GM18870 (cell line): ENCODE data around the gene LYAR.

Experiments used
- ATAC-seq: cut with Tn5 transposase; IDR thresholded peaks from one replicate; pipeline ENCODE4 v1.9.1; 2021; ENCODE audit warnings: moderate library complexity; ENCODE audit not compliant: unreplicated experiment

The LYAR gene

GRCh38 chr4:4317496-4318232 is 27.7 kb upstream of the LYAR start:
- ATAC-seq = no peak

GRCh38 chr4:4316150-4316495 is 26.2 kb upstream of the LYAR start:
- no peak for ATAC-seq

DNA sequence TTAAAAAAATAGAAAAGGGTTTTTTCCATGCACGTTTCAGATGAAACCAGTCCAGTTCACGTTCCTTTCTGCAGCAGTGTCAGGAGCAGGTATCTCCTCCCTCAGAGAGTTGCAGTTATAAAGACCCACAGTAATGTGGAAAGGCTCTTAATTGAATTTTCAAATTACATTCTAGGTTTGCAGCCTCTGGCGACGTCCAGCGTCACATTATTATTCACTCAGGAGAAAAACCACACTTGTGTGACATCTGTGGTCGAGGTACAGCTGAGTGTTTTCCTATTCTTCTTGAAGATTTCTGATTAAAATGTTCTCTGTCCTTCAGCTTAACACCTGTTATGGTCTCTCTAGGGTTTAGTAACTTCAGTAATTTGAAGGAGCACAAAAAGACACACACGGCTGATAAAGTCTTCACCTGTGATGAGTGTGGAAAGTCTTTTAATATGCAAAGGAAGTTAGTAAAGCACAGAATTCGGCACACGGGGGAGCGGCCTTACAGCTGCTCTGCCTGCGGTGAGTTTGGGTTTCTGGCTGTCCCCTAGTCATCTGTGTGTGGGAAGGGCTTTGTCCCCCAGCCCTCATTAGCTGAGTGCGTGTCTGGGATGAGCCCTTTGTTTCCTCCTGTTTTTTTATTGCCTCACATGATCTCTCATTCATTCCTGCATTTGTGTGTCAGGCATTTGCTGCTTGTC is 25.7 kb upstream of the LYAR start:
- no peak for ATAC-seq

DNA sequence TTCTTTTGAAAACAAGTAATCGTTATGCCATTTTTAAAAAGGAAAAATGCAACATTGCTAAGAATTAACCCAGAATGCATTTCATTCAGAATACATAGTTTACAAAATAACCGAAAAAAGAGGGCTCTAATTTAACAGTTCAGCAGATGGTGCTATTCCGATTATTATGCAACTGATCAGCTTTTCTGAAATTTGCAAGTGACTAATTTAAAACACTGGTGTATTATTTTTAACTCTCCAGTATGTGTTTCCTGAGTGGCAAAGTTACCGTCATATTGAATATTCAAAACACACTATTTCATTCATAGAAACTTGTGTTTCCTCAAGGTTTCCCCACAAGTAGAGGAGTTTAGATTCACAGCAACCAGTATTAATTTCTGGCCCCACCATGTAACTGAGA is 21.2 kb upstream of the LYAR start:
- no peak for ATAC-seq

- ATAC-seq = no peak
Measured at GRCh38 chr4:4308800-4309441, 19.0 kb upstream of the LYAR start.

DNA sequence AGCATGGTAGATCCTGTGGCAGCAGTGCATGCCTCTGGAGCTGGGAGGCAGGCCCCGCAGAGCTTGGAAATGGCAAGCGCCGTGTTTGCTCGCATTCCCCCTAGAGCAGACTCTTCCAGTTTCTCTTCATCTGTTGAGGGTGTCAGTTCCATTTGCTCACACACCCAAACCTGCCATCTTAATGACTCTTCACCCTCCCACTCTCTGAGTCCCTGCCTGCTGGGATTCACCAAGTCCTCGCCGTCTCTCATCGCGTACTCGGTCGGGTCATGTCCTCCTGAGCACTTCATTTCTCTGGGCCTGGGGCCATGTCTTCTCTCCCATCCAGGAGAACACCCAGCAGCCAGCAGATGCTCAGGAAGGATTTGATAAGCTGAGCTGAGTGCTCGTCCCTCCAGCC is 17.0 kb upstream of the LYAR start:
- no peak for ATAC-seq

DNA sequence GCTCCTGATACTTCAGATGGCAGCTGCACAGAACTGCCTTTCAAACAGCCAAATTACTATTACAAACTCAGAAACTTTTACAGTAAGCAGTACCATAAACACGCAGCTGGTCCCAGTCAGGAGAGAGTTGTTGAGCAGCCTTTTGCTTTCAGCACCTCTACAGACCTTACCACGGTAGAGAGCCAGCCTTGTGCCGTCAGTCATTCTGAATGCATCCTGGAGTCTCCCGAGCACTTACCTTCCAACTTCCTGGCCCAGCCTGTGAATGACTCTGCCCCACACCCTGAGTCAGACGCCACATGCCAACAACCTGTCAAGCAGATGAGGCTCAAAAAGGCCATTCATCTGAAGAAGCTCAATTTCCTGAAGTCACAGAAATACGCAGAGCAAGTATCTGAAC is 12.5 kb upstream of the LYAR start:
- no peak for ATAC-seq

- ATAC-seq = no peak
Measured at GRCh38 chr4:4302001-4302400, 12.0 kb upstream of the LYAR start.

GRCh38 chr4:4299006-4299405 is 9.1 kb upstream of the LYAR start:
- no peak for ATAC-seq

DNA sequence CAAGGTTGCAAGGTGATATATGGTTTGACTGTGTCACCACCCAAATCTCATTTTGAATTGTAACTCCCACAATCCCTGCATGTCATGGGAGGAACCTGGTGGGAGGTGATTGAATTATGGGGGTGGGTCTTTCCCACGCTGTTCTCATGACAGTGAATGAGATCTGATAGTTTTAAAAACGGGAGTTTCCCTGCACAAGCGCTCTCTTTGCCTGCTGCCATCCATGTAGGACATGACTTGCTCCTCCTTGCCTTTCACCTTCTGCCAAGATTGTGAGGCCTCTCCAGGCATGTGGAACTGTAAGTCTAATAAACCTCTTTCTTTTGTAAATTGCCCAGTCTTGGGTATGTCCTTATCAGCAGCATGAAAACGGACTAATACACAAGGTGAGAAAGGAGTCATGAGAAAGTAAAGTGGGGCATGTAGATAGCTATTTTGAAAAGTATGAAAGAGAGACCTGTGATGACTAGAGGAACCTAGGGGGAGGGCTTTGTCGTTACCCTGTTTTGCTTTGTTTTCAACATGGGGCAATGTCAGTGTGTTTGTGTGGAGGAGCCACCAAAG is 6.4 kb upstream of the LYAR start:
- no peak for ATAC-seq

DNA sequence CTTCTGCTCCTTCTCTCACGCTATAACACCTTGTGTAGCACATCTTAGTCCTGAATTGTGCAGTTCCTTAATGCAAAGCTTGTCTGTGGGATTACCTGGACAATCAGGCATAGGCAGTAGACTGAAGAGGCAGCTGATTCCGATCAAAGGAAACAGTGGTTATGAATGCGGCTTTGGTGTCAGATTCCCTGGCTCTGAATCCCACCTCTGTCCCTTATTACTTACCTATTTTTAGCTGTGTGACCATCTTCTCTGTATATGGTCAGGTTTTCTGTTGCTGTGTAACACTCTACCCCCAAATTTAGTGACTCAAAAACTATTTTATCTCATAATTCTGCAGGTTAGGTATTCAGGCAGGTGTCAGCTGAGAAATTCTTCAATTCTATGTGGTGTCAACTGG is 3.3 kb upstream of the LYAR start:
- ATAC-seq = no peak

GRCh38 chr4:4289597-4289940 is 385 bp downstream of the LYAR start:
- ATAC-seq = peak; percentile 6

DNA sequence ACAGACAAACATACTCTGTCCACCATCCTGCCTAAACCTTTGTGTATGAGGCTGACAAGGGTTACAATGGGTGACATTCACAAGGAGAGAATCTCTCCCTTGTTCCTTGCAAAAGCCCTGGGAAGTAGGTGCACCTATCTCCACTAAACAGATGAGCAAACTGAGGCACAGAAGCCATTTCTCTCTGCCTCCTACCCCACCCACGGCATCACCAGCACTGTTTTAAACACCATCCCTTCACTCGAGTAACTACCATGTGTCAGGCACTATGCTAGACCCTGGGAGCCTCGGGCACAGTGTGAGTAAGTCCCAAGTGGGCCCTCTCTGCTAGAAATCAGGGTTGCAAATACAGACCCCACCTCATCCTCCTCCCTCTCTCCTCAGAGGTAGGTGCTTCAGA is 899 bp downstream of the LYAR start:
- ATAC-seq = no peak

DNA sequence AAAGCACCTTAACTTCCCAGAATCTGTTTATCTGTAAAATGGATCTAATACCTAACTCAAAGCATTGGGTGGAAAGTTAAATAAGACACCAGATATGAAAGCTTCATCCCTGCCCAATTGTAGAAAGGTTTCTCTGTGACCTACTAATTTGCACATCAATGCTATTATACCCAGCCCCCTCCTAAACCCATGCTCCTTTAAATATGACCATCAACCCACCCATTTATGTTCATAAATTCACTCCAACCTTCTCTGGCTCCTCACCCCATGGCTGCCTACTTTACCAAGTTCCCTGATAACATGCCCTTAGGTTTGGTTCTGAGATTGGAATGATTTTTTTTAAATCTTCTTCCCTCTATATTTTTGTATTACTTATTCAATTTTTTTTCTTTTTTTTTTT is 1.9 kb downstream of the LYAR start:
- no peak for ATAC-seq

DNA sequence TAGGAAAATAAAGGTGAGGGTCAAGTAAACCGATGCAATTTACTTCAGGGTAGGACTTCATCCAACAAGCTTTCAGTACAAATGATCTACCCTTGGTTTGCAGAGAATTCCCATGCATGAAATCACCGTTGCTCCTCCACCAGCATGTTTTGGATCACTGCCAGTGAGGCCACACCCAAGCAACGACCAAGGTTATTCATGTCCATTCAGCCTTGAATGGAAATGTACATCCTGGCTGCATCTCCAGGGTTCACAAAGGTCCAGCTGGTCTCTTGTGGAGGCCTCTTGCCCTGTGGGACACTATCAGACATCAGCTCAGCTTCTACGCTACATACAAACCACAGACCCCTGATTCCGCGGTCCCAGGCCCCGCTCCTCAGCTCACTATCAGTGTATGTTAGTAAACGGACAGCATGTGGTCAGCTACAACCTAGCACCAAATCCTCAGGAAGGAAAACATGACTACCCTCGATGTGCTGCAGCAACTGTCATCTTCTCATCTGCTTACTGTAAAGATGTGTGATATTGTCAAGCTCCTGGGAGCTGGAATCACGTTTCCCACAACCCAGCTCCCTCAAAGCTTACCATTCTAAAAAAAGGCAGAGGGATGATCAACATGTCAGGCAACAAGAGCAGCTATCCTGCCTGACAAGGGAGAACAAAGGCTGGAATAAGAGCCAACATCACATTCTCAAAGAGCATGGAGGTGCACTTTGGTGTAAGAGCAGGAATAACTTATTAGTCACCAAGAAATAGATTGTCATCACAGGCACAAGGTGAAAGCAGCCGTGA is 4.9 kb downstream of the LYAR start:
- no peak for ATAC-seq

- no peak for ATAC-seq
Measured at GRCh38 chr4:4281787-4282186, 8.2 kb downstream of the LYAR start.

DNA sequence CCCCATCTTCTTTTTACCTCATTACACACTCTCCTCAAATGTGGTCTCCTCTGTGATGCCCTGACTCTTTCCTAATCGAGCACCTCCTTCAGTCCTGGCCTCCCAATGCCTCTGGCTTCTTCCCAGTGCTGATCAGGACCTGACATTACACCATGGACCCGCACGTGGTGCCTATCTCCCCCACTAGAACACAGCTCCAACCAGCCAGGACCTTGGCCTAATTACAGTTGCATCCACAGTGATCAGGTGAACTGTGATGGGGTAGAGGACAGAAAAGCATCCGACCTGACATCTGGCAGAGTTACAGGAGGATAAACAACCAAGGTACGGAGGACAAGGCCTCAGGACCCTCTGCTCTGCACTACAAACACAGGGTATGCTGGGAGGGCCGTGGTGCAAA is 12.4 kb downstream of the LYAR start:
- no peak for ATAC-seq

DNA sequence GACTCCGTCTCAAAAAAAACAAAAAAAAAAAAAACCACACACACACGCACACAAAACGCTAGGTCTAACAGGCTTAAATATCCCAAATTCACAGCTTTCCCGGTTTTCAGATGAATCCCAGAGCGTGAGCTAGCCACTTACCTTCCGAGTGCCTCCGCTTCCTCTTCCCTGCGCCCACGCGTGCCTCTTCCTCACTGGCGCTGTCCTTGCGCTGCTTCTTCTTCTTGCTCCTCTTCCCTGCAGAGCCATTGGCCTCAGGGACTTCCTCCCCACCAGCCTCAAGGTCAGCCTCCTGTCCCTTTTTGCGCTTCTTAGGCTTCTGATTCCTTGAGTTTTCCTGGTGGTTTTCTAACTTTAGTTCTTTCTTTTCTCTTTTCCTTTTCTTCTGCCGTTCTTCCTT is 15.7 kb downstream of the LYAR start:
- no peak for ATAC-seq

DNA sequence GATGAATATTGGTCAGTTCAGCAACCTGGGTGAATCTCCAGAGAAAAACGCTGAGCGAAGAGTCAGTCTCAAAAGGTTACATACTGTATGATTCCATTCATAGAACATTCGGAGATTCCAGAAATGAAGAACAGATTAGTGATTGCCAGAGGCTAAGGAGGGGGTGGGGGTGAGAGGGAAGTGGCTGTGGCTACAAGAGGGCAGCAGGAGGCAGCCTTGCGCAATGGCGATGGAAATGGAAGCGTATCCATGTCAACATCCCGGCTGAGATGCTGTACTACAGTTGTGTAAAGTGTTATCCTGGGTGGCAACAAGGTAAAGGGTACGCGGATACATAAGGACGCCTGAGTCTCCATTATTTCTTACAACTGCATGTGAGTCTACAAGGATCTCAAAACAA is 18.0 kb downstream of the LYAR start:
- no peak for ATAC-seq

- no peak for ATAC-seq
Measured at GRCh38 chr4:4270529-4270928, 19.4 kb downstream of the LYAR start.

DNA sequence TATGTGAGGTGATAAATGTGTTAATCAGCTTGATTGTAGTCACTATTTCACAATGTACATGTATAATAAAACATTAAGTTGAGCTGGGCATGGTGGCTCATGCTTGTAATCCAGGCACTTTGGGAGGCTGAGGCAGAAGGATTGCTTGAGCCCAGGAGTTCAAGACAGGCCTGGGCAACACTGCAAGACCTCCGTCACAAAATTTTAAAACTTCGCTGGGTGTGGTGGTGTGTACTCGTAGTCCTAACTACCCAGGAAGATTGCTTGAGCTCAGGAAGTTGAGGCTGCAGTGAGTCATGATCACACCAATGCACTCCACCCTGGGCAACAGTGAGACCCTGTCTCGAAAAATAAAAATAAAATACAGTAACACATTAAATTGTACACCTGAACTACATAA is 20.1 kb downstream of the LYAR start:
- ATAC-seq = no peak
